Measurements from ENCODE around the gene AGBL4.

AGBL4 gene

DNA sequence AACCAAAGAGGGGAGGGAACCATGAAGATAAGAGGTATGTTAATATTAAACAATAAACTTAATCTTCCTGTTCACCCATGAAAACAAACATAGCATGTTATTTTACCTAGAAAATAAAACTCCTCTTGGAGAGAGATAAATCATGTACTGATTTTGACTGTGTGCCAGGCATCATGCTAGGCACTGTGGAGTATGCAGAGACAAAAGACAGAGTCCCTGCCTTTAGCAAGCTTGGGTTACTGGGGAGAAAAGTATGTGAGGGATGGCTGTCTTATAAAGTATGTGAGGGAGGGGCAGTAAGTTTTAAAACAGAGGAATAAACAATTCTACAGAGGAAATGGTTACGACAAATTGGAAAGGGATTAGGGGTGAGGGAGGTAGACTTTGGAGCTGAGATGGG lies 1117.6 kb downstream of the AGBL4 start:
- ATAC-seq (ENCODE audit: insufficient read depth, low read depth), result no peak

DNA sequence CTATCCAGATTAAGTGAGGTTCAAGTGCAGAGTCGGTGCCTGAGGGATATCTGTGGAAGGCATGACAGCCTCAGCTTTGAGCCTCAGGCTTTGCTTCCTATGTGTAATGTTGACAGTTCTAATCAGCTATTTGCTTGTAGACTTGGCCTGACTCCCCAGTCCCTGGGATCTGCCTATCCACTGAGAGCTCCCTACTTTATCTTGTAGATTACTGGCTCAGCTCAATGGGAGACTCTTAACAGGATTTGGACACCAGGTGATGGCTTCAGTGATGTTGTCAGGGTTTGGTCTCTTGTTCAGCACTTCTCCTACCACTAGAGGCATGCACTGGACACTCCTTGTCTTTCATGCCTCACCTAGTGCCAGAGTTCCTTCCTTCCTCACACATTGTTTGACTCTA lies 1120.5 kb downstream of the AGBL4 start:
- Histone ChIP-seq H3K27me3 (ENCODE audit: insufficient read depth, low read length, poor library complexity) (no peaks in the 10 kb centered on the region), H3K79me2 (ENCODE audit: insufficient read depth, low read length) (no peaks in the 10 kb centered on the region), H2AFZ (ENCODE audit: low read depth, low read length) (no peak overlapping the region), H3K9me3 (ENCODE audit: insufficient read depth, low read length, severe bottlenecking) (no peaks in the 10 kb centered on the region), H3K4me1 (ENCODE audit: insufficient read depth, low read length) (no peaks in the 10 kb centered on the region), H3K4me3 (ENCODE audit: low read depth in 1 of 2, low read length in 2 of 2) (no peak overlapping the region), H3K36me3 (ENCODE audit: insufficient read depth, low read length) (no peaks in the 10 kb centered on the region), H3K4me2 (ENCODE audit: insufficient read depth, low read length) (no peak overlapping the region), H4K20me1 (ENCODE audit: insufficient read depth, low read length) (no peaks in the 10 kb centered on the region), H3K9ac (ENCODE audit: low read depth, low read length) (no peak overlapping the region), H3K27ac (ENCODE audit: low read length) (no peak overlapping the region)
- no peak for ATAC-seq (ENCODE audit: insufficient read depth, low read depth)
- no peak for TF ChIP-seq EZH2 (IDR thresholded peaks at IDR 0.05; ENCODE audit: borderline replicate concordance, low read depth, low read length, severe bottlenecking)
- TF ChIP-seq, protein P1, sequence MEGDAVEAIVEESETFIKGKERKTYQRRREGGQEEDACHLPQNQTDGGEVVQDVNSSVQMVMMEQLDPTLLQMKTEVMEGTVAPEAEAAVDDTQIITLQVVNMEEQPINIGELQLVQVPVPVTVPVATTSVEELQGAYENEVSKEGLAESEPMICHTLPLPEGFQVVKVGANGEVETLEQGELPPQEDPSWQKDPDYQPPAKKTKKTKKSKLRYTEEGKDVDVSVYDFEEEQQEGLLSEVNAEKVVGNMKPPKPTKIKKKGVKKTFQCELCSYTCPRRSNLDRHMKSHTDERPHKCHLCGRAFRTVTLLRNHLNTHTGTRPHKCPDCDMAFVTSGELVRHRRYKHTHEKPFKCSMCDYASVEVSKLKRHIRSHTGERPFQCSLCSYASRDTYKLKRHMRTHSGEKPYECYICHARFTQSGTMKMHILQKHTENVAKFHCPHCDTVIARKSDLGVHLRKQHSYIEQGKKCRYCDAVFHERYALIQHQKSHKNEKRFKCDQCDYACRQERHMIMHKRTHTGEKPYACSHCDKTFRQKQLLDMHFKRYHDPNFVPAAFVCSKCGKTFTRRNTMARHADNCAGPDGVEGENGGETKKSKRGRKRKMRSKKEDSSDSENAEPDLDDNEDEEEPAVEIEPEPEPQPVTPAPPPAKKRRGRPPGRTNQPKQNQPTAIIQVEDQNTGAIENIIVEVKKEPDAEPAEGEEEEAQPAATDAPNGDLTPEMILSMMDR (IDR thresholded peaks at IDR 0.05; ENCODE audit: borderline replicate concordance, extremely low read depth, low read length, poor library complexity, severe bottlenecking), result no peak
- no peak for DNase-seq

More for the DNA sequence above, 1117.6 kb downstream of the AGBL4 start:
- no peak for DNase-seq
- Histone ChIP-seq H3K27ac (ENCODE audit: low read length) (no peak overlapping the region), H3K9ac (ENCODE audit: low read depth, low read length) (no peak overlapping the region), H3K36me3 (ENCODE audit: insufficient read depth, low read length) (no peaks in the 10 kb centered on the region), H3K4me1 (ENCODE audit: insufficient read depth, low read length) (no peaks in the 10 kb centered on the region), H3K27me3 (ENCODE audit: insufficient read depth, low read length, poor library complexity) (no peaks in the 10 kb centered on the region), H3K79me2 (ENCODE audit: insufficient read depth, low read length) (no peaks in the 10 kb centered on the region), H3K9me3 (ENCODE audit: insufficient read depth, low read length, severe bottlenecking) (no peaks in the 10 kb centered on the region), H3K4me3 (ENCODE audit: low read depth in 1 of 2, low read length in 2 of 2) (no peak overlapping the region), H4K20me1 (ENCODE audit: insufficient read depth, low read length) (no peaks in the 10 kb centered on the region), H3K4me2 (ENCODE audit: insufficient read depth, low read length) (no peak overlapping the region), H2AFZ (ENCODE audit: low read depth, low read length) (no peak overlapping the region)
- no peak for TF ChIP-seq EZH2 (IDR thresholded peaks at IDR 0.05; ENCODE audit: borderline replicate concordance, low read depth, low read length, severe bottlenecking)
- TF ChIP-seq, protein P1 (IDR thresholded peaks at IDR 0.05; ENCODE audit: borderline replicate concordance, extremely low read depth, low read length, poor library complexity, severe bottlenecking), result no peak

DNA sequence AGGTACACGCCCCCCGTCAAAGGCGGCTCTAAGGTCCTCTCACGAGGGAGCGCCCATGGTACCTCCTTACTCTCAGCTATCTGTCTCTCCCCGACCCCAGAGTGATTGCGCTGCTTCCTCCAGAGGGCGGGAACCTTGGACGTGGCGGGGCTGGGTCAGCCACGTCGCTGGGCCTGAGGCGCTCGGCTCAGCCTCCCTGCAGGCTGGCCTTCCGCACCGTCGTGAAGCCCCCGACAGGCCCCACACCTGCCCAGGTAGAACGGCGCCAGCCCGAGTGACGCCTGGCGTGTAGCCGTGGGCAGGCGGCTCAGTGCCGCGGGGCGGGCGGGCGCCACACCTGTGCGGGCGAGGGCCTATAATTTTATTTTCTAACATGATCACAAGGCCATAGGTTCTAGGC lies 1124.9 kb downstream of the AGBL4 start:
- ATAC-seq (ENCODE audit: insufficient read depth, low read depth), result no peak
- no peak overlapping the region for H3K4me3 ChIP-seq (ENCODE audit: low read depth in 1 of 2, low read length in 2 of 2)
- H3K9me3 ChIP-seq (ENCODE audit: insufficient read depth, low read length, severe bottlenecking), result no peaks in the 10 kb centered on the region
- H3K4me1 ChIP-seq (ENCODE audit: insufficient read depth, low read length), result no peaks in the 10 kb centered on the region
- no peak overlapping the region for H3K27ac ChIP-seq (ENCODE audit: low read length)
- no peak overlapping the region for H3K4me2 ChIP-seq (ENCODE audit: insufficient read depth, low read length)
- no peak overlapping the region for H2AFZ ChIP-seq (ENCODE audit: low read depth, low read length)
- TF ChIP-seq, protein P1 (IDR thresholded peaks at IDR 0.05; ENCODE audit: borderline replicate concordance, extremely low read depth, low read length, poor library complexity, severe bottlenecking), result no peak
- TF ChIP-seq EZH2 (IDR thresholded peaks at IDR 0.05; ENCODE audit: borderline replicate concordance, low read depth, low read length, severe bottlenecking), result no peak
- no peaks in the 10 kb centered on the region for H3K27me3 ChIP-seq (ENCODE audit: insufficient read depth, low read length, poor library complexity)
- no peaks in the 10 kb centered on the region for H3K36me3 ChIP-seq (ENCODE audit: insufficient read depth, low read length)
- H3K79me2 ChIP-seq (ENCODE audit: insufficient read depth, low read length), result no peaks in the 10 kb centered on the region
- no peaks in the 10 kb centered on the region for H4K20me1 ChIP-seq (ENCODE audit: insufficient read depth, low read length)
- no peak for DNase-seq
- H3K9ac ChIP-seq (ENCODE audit: low read depth, low read length), result no peak overlapping the region

DNA sequence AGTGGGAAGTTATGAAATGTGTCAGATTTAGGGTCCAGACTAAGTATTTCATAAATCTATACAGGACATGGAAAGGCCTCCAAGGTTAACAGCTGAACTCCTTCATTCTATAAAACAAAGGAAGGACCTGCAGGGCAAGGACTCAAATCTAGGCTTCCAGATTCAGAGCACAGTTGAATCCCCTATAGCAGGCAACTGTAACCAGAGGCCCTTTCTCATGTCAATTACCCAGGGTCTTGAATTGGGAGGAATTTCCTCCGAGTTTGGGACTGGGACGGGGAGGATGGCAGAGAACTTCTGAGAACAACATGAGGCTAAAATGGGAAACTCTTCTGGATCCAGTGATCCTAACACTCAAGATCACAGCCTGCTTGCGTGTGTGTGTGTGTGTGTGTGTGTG lies 1134.1 kb downstream of the AGBL4 start:
- H3K4me1 ChIP-seq (ENCODE audit: insufficient read depth, low read length), result no peaks in the 10 kb centered on the region
- TF ChIP-seq, protein P1 (IDR thresholded peaks at IDR 0.05; ENCODE audit: borderline replicate concordance, extremely low read depth, low read length, poor library complexity, severe bottlenecking), result no peak
- TF ChIP-seq EZH2 (IDR thresholded peaks at IDR 0.05; ENCODE audit: borderline replicate concordance, low read depth, low read length, severe bottlenecking), result no peak
- H2AFZ ChIP-seq (ENCODE audit: low read depth, low read length), result no peak overlapping the region
- H3K36me3 ChIP-seq (ENCODE audit: insufficient read depth, low read length), result no peaks in the 10 kb centered on the region
- H3K4me2 ChIP-seq (ENCODE audit: insufficient read depth, low read length), result no peak overlapping the region
- H3K4me3 ChIP-seq (ENCODE audit: low read depth in 1 of 2, low read length in 2 of 2), result no peak overlapping the region
- no peaks in the 10 kb centered on the region for H3K27me3 ChIP-seq (ENCODE audit: insufficient read depth, low read length, poor library complexity)
- no peak overlapping the region for H3K9ac ChIP-seq (ENCODE audit: low read depth, low read length)
- H4K20me1 ChIP-seq (ENCODE audit: insufficient read depth, low read length), result no peaks in the 10 kb centered on the region
- no peaks in the 10 kb centered on the region for H3K9me3 ChIP-seq (ENCODE audit: insufficient read depth, low read length, severe bottlenecking)
- DNase-seq (no peak), ATAC-seq (ENCODE audit: insufficient read depth, low read depth) (no peak)
- no peaks in the 10 kb centered on the region for H3K79me2 ChIP-seq (ENCODE audit: insufficient read depth, low read length)
- H3K27ac ChIP-seq (ENCODE audit: low read length), result no peak overlapping the region
